Smooth muscle cell (in vitro differentiated cells): Measurements from ENCODE around the gene IGHMBP2. TPM values are rescaled to one million over a fixed set of nuclear protein-coding genes. Genes with fewer than 3 reads are reported as not detected.

ENCODE experiments used
- DNase-seq: peaks from one replicate; lab custom pipeline; 2025; ENCODE audit not compliant: unreplicated experiment; lab: John Stamatoyannopoulos, UW
- H2AFZ ChIP-seq: fragments of 200-600 bp; sonication (generic); 2 replicates; pipeline ENCODE4 v1.6.0; 2016; ENCODE audit warnings: antibody characterized with exemption, low read depth, mild to moderate bottlenecking
- H3F3A ChIP-seq: fragments of 200-600 bp; sonication (generic); 2 replicates; pipeline ENCODE4 v1.6.0; 2017; ENCODE audit warnings: antibody characterized with exemption, low read depth
- H3K27ac ChIP-seq: fragments of 200-600 bp; sonication (generic); 2 replicates; pipeline ENCODE4 v1.5.1; 2016; ENCODE audit warnings: low read depth, mild to moderate bottlenecking
- H3K27me3 ChIP-seq: fragments of 200-600 bp; sonication (generic); 2 replicates; pipeline ENCODE4 v1.6.1; 2016; ENCODE audit warnings: low read depth, mild to moderate bottlenecking
- H3K36me3 ChIP-seq: fragments of 200-600 bp; sonication (generic); 2 replicates; pipeline ENCODE4 v1.5.1; 2016; ENCODE audit warnings: low read depth
- H3K4me1 ChIP-seq: fragments of 200-600 bp; sonication (generic); 2 replicates; pipeline ENCODE4 v1.5.1; 2016; ENCODE audit warnings: low read depth
- H3K4me2 ChIP-seq: fragments of 200-600 bp; sonication (generic); 2 replicates; pipeline ENCODE4 v1.6.0; 2016; ENCODE audit warnings: mild to moderate bottlenecking
- H3K4me3 ChIP-seq: fragments of 200-600 bp; sonication (generic); 2 replicates; pipeline ENCODE4 v1.5.1; 2016; ENCODE audit warnings: mild to moderate bottlenecking
- H3K79me2 ChIP-seq: fragments of 200-600 bp; sonication (generic); 2 replicates; pipeline ENCODE4 v1.6.0; 2016; ENCODE audit warnings: low read depth, mild to moderate bottlenecking
- H3K9ac ChIP-seq: fragments of 200-600 bp; sonication (generic); 2 replicates; pipeline ENCODE4 v1.6.0; 2016; ENCODE audit warnings: low read depth
- H3K9me3 ChIP-seq: fragments of 200-600 bp; sonication (generic); replicated peaks from 2 replicates; pipeline ENCODE4 v1.5.1; 2016; ENCODE audit warnings: low read depth
- H4K20me1 ChIP-seq: fragments of 200-600 bp; sonication (generic); 2 replicates; pipeline ENCODE4 v1.6.0; 2016; ENCODE audit warnings: low read depth
- WGBS: methylation state at CpG from one replicate; pipeline ENCODE4 v1.1.7; 2016; ENCODE audit warnings: low lambda C conversion rate; 5-methylcytosine and 5-hydroxymethylcytosine counted together
- polyA plus RNA-seq: library from polyadenylated mRNA; unstranded; fragments of >200 nt; fragmentation: Nextera tagmentation; extraction: Ambion mirVana; gene quantifications from 2 replicates; pipeline ENCODE4 v1.2.1, GENCODE V29; 2016
- total RNA-seq: library from RNA; depleted of rRNA; stranded (reverse); fragments of >200 nt; gene quantifications from 2 replicates; pipeline ENCODE4 v1.2.3, GENCODE V29; 2014
- TF ChIP-seq, protein P1 (sequence below): fragments of 200-600 bp; sonication (generic); IDR thresholded peaks from 2 replicates; pipeline ENCODE4 v1.5.1; 2017; ENCODE audit warnings: borderline replicate concordance, mild to moderate bottlenecking, antibody characterized with exemption; ENCODE audit not compliant: insufficient read depth, poor library complexity, severe bottlenecking

IGHMBP2 gene
- total and polyA plus RNA-seq, 2 experiments from 2014 or later: 12.1 to 13.3 TPM

- Histone ChIP-seq H3K27me3 (no peaks in the 10 kb centered on the region), H3K9ac (no peak overlapping the region), H3K4me2 (peak overlapping the region; percentile 92), H3K27ac (no peak overlapping the region), H3K9me3 (no peaks in the 10 kb centered on the region), H4K20me1 (no peaks in the 10 kb centered on the region), H3K4me3 (peak overlapping the region; percentile 56), H3K36me3 (no peaks in the 10 kb centered on the region), H2AFZ (peak overlapping the region; percentile 15), H3K4me1 (no peaks in the 10 kb centered on the region), H3F3A (no peaks in the 10 kb centered on the region), H3K79me2 (no peaks in the 10 kb centered on the region)
- WGBS: 52% methylated on average over 9 of the region's 9 CpGs
- no peak for DNase-seq
- TF ChIP-seq, protein P1, sequence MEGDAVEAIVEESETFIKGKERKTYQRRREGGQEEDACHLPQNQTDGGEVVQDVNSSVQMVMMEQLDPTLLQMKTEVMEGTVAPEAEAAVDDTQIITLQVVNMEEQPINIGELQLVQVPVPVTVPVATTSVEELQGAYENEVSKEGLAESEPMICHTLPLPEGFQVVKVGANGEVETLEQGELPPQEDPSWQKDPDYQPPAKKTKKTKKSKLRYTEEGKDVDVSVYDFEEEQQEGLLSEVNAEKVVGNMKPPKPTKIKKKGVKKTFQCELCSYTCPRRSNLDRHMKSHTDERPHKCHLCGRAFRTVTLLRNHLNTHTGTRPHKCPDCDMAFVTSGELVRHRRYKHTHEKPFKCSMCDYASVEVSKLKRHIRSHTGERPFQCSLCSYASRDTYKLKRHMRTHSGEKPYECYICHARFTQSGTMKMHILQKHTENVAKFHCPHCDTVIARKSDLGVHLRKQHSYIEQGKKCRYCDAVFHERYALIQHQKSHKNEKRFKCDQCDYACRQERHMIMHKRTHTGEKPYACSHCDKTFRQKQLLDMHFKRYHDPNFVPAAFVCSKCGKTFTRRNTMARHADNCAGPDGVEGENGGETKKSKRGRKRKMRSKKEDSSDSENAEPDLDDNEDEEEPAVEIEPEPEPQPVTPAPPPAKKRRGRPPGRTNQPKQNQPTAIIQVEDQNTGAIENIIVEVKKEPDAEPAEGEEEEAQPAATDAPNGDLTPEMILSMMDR: no peak
These were observed 33.2 kb upstream of the IGHMBP2 start for GRCh38 chr11:68870470-68870869.

- Histone ChIP-seq H3K4me2 (no peak overlapping the region), H3K36me3 (no peaks in the 10 kb centered on the region), H4K20me1 (no peaks in the 10 kb centered on the region), H3K9ac (no peak overlapping the region), H3K4me3 (no peak overlapping the region), H2AFZ (no peak overlapping the region), H3K79me2 (no peaks in the 10 kb centered on the region), H3K27ac (no peak overlapping the region), H3K27me3 (no peaks in the 10 kb centered on the region), H3K4me1 (no peaks in the 10 kb centered on the region), H3K9me3 (no peaks in the 10 kb centered on the region), H3F3A (no peaks in the 10 kb centered on the region)
- WGBS: 74% methylated on average over 12 of the region's 12 CpGs
- TF ChIP-seq, protein P1: no peak
- no peak for DNase-seq
These were observed 31.3 kb upstream of the IGHMBP2 start for GRCh38 chr11:68872216-68873003.

GRCh38 chr11:68878022-68878421 lies 25.7 kb upstream of the IGHMBP2 start:
- no peak for DNase-seq
- TF ChIP-seq, protein P1: no peak
- no peaks in the 10 kb centered on the region for H3K4me1 ChIP-seq
- H3K9ac ChIP-seq: no peak overlapping the region
- H3F3A ChIP-seq: no peaks in the 10 kb centered on the region
- H3K79me2 ChIP-seq: no peaks in the 10 kb centered on the region
- no peaks in the 10 kb centered on the region for H3K9me3 ChIP-seq
- H3K4me3 ChIP-seq: no peak overlapping the region
- no peaks in the 10 kb centered on the region for H3K36me3 ChIP-seq
- no peak overlapping the region for H3K27ac ChIP-seq
- H4K20me1 ChIP-seq: no peaks in the 10 kb centered on the region
- no peaks in the 10 kb centered on the region for H3K27me3 ChIP-seq
- H2AFZ ChIP-seq: no peak overlapping the region
- H3K4me2 ChIP-seq: no peak overlapping the region
- WGBS: 89% methylated on average over 7 of the region's 7 CpGs

GRCh38 chr11:68880851-68881250 lies 22.8 kb upstream of the IGHMBP2 start:
- DNase-seq: no peak

More at GRCh38 chr11:68880851-68881250, 22.8 kb upstream of the IGHMBP2 start:
- Histone ChIP-seq H2AFZ (no peak overlapping the region), H3K79me2 (no peaks in the 10 kb centered on the region), H3K36me3 (no peaks in the 10 kb centered on the region), H3K4me1 (no peaks in the 10 kb centered on the region), H3K27ac (no peak overlapping the region), H3K4me3 (no peak overlapping the region), H3K9ac (no peak overlapping the region), H4K20me1 (no peaks in the 10 kb centered on the region), H3K4me2 (no peak overlapping the region), H3F3A (no peaks in the 10 kb centered on the region), H3K27me3 (no peaks in the 10 kb centered on the region), H3K9me3 (no peaks in the 10 kb centered on the region)
- TF ChIP-seq, protein P1: no peak
- 93% methylated on average over 5 of the region's 5 CpGs for WGBS
